ENCODE measurements around the gene LGR4.

Gene LGR4

GRCh38 chr11:27509908-27510307 is 37.3 kb upstream of the LGR4 start:
- no peak for TF ChIP-seq CTCF (IDR thresholded peaks at IDR 0.05; ENCODE audit: extremely low read depth, missing control alignments)
- DNase-seq (ENCODE audit: low spot score) = no peak

- no peak for TF ChIP-seq CTCF (IDR thresholded peaks at IDR 0.05; ENCODE audit: extremely low read depth, missing control alignments)
- no peak for DNase-seq (ENCODE audit: low spot score)
Observed at GRCh38 chr11:27507557-27508322, 35.1 kb upstream of the LGR4 start.

- TF ChIP-seq CTCF (IDR thresholded peaks at IDR 0.05; ENCODE audit: extremely low read depth, missing control alignments) = no peak
- peak; percentile 89 for DNase-seq (ENCODE audit: low spot score)
Observed at GRCh38 chr11:27506200-27507182, 33.9 kb upstream of the LGR4 start, which contains the start of gene LIN7C. Gene LIN7C, minus strand, starts transcription at chr11:27506769. Its CDS starts 17 bp downstream, at chr11:27506752.

- no peak for TF ChIP-seq CTCF (IDR thresholded peaks at IDR 0.05; ENCODE audit: extremely low read depth, missing control alignments)
- no peak for DNase-seq (ENCODE audit: low spot score)
Observed at GRCh38 chr11:27505781-27506180, 33.2 kb upstream of the LGR4 start.

- no peak for TF ChIP-seq CTCF (IDR thresholded peaks at IDR 0.05; ENCODE audit: extremely low read depth, missing control alignments)
- DNase-seq (ENCODE audit: low spot score) = no peak
Observed at GRCh38 chr11:27504205-27504604, 31.6 kb upstream of the LGR4 start.

- no peak for TF ChIP-seq CTCF (IDR thresholded peaks at IDR 0.05; ENCODE audit: extremely low read depth, missing control alignments)
- no peak for DNase-seq (ENCODE audit: low spot score)
Observed at GRCh38 chr11:27501100-27501499, 28.5 kb upstream of the LGR4 start.

GRCh38 chr11:27497911-27498310 is 25.3 kb upstream of the LGR4 start:
- TF ChIP-seq CTCF (IDR thresholded peaks at IDR 0.05; ENCODE audit: extremely low read depth, missing control alignments) = no peak
- no peak for DNase-seq (ENCODE audit: low spot score)
